K562 (cell line): Measurements from ENCODE around the gene ARHGAP15. TPM values are rescaled to one million over a fixed set of nuclear protein-coding genes. Genes with fewer than 3 reads are reported as not detected.

Experiments
- polyA plus RNA-seq, 8 experiments: library from polyadenylated mRNA; depleted of rRNA in 4 of 8; stranded (reverse) in 5 of 8; unstranded in 3 of 8; fragments of >200 nt; fragmentation: Nextera tagmentation in 2 of 8; fragmentation: Illumina TruSeq in 1 of 8; extraction: Ambion mirVana in 2 of 8; extraction: Trizol in 1 of 8; gene quantifications; 2 replicates each; pipeline versions ENCODE4 v1.2.1 to v1.2.3, GENCODE V29; 2011 to 2014; ENCODE audit warnings: inconsistent platforms in 1 of 8, missing spikeins in 1 of 8
- total RNA-seq, 7 experiments: library from RNA; depleted of rRNA in 6 of 7; stranded (reverse); fragments of >200 nt in 6 of 7; fragmentation: Illumina TruSeq in 2 of 7; extraction: Trizol in 2 of 7; gene quantifications; 2 replicates each; pipeline versions ENCODE4 v1.2.1 to v1.2.3, GENCODE V29; 2011 to 2021; ENCODE audit warnings: low replicate concordance in 1 of 7
- TF ChIP-seq, protein P1 (sequence below): fragments of 200-600 bp; sonication (generic); IDR thresholded peaks from one replicate; pipeline ENCODE4 v1.6.1; 2012; ENCODE audit warnings: mild to moderate bottlenecking, low read depth, low read length, inconsistent platforms

ARHGAP15 gene
- total and polyA plus RNA-seq, 9 of the 15 experiments (the other 6 are each of a cell fraction or from before 2014, with no cell fraction given), result 1.5 to 17.9 (median 7.9) TPM

GRCh38 chr2:143452817-143453451, 323.7 kb downstream of the ARHGAP15 start (continued):
- TF ChIP-seq, protein P1, sequence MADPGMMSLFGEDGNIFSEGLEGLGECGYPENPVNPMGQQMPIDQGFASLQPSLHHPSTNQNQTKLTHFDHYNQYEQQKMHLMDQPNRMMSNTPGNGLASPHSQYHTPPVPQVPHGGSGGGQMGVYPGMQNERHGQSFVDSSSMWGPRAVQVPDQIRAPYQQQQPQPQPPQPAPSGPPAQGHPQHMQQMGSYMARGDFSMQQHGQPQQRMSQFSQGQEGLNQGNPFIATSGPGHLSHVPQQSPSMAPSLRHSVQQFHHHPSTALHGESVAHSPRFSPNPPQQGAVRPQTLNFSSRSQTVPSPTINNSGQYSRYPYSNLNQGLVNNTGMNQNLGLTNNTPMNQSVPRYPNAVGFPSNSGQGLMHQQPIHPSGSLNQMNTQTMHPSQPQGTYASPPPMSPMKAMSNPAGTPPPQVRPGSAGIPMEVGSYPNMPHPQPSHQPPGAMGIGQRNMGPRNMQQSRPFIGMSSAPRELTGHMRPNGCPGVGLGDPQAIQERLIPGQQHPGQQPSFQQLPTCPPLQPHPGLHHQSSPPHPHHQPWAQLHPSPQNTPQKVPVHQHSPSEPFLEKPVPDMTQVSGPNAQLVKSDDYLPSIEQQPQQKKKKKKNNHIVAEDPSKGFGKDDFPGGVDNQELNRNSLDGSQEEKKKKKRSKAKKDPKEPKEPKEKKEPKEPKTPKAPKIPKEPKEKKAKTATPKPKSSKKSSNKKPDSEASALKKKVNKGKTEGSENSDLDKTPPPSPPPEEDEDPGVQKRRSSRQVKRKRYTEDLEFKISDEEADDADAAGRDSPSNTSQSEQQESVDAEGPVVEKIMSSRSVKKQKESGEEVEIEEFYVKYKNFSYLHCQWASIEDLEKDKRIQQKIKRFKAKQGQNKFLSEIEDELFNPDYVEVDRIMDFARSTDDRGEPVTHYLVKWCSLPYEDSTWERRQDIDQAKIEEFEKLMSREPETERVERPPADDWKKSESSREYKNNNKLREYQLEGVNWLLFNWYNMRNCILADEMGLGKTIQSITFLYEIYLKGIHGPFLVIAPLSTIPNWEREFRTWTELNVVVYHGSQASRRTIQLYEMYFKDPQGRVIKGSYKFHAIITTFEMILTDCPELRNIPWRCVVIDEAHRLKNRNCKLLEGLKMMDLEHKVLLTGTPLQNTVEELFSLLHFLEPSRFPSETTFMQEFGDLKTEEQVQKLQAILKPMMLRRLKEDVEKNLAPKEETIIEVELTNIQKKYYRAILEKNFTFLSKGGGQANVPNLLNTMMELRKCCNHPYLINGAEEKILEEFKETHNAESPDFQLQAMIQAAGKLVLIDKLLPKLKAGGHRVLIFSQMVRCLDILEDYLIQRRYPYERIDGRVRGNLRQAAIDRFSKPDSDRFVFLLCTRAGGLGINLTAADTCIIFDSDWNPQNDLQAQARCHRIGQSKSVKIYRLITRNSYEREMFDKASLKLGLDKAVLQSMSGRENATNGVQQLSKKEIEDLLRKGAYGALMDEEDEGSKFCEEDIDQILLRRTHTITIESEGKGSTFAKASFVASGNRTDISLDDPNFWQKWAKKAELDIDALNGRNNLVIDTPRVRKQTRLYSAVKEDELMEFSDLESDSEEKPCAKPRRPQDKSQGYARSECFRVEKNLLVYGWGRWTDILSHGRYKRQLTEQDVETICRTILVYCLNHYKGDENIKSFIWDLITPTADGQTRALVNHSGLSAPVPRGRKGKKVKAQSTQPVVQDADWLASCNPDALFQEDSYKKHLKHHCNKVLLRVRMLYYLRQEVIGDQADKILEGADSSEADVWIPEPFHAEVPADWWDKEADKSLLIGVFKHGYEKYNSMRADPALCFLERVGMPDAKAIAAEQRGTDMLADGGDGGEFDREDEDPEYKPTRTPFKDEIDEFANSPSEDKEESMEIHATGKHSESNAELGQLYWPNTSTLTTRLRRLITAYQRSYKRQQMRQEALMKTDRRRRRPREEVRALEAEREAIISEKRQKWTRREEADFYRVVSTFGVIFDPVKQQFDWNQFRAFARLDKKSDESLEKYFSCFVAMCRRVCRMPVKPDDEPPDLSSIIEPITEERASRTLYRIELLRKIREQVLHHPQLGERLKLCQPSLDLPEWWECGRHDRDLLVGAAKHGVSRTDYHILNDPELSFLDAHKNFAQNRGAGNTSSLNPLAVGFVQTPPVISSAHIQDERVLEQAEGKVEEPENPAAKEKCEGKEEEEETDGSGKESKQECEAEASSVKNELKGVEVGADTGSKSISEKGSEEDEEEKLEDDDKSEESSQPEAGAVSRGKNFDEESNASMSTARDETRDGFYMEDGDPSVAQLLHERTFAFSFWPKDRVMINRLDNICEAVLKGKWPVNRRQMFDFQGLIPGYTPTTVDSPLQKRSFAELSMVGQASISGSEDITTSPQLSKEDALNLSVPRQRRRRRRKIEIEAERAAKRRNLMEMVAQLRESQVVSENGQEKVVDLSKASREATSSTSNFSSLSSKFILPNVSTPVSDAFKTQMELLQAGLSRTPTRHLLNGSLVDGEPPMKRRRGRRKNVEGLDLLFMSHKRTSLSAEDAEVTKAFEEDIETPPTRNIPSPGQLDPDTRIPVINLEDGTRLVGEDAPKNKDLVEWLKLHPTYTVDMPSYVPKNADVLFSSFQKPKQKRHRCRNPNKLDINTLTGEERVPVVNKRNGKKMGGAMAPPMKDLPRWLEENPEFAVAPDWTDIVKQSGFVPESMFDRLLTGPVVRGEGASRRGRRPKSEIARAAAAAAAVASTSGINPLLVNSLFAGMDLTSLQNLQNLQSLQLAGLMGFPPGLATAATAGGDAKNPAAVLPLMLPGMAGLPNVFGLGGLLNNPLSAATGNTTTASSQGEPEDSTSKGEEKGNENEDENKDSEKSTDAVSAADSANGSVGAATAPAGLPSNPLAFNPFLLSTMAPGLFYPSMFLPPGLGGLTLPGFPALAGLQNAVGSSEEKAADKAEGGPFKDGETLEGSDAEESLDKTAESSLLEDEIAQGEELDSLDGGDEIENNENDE, result no peak
